Peyer's patch (tissue), 4 donors: Measurements from ENCODE around the gene TMEM190.

ENCODE experiments used
- CTCF ChIP-seq, 6 experiments: fragments of 450-650 bp in 4 of 6; fragments of 200-600 bp in 2 of 6; sonication (generic) in 1 of 6; IDR thresholded peaks; one replicate each; pipeline ENCODE4 v1.5.1; 2017 to 2019; ENCODE audit warnings: antibody characterized with exemption in 6 of 6, mild to moderate bottlenecking in 3 of 6, moderate library complexity in 1 of 6
- POLR2A ChIP-seq, 2 donors: fragments of 450-650 bp; IDR thresholded peaks; one replicate each; pipeline ENCODE4 v1.5.1; 2017; ENCODE audit warnings: antibody characterized with exemption in 2 of 2, mild to moderate bottlenecking in 2 of 2, moderate library complexity in 2 of 2

- peak in 1 of 2 donors; percentile 62 for TF ChIP-seq POLR2A (IDR thresholded peaks at IDR 0.05)
- TF ChIP-seq CTCF (IDR thresholded peaks at IDR 0.05) = peak in 5 of 6 experiments; percentile 16 to 77 (median 65)
Measured at GRCh38 chr19:55339105-55339888, 37.3 kb upstream of the TMEM190 start, which contains the start of gene KMT5C.
